ENCODE data around the gene DHRS3. TPM values are rescaled to one million over a fixed set of nuclear protein-coding genes. Genes with fewer than 3 reads are reported as not detected.

The DHRS3 gene
- total RNA-seq, 1 experiment from 2014 or later = 87.0 TPM

GRCh38 chr1:12543740-12544154, 74.3 kb downstream of the DHRS3 start:
- ChIA-PET RAD21 (ENCODE audit: low non-redundant PET in 1 of 2, low total read pairs in 2 of 2, uncharacterized antibody in 2 of 2, unreplicated experiment in 2 of 2) (no interaction called here), POLR2A (no interaction called here), CTCF (no interaction called here)
- no peaks in the 10 kb centered on the region for H3K36me3 ChIP-seq (ENCODE audit: control insufficient read depth in 1 of 2, insufficient read depth in 2 of 2, low read length in 2 of 2)
- H3K9ac ChIP-seq (ENCODE audit: low read length) = no peak overlapping the region
- ATAC-seq (no peak), DNase-seq (ENCODE audit: low read depth, low spot score) (no peak)
- TF ChIP-seq ZNF274 (IDR thresholded peaks at IDR 0.05; ENCODE audit: low read depth, low read length) (no peak), POLR2A (IDR thresholded peaks at IDR 0.05; ENCODE audit: borderline replicate concordance, extremely low read depth, insufficient read depth, insufficient read length) (no peak), ZFX (IDR thresholded peaks at IDR 0.05) (no peak), CEBPB (IDR thresholded peaks at IDR 0.05; ENCODE audit: low read depth) (no peak), ELF1 (IDR thresholded peaks at IDR 0.05; ENCODE audit: borderline replicate concordance, low read depth) (no peak), EZH2phosphoT487 (IDR thresholded peaks at IDR 0.05; ENCODE audit: borderline replicate concordance) (no peak), SRF (IDR thresholded peaks at IDR 0.05; ENCODE audit: low read depth) (no peak), EZH2 (IDR thresholded peaks at IDR 0.05) (no peak), JUND (IDR thresholded peaks at IDR 0.05) (no peak), REST (IDR thresholded peaks at IDR 0.05; ENCODE audit: low read depth) (no peak), SIN3A (IDR thresholded peaks at IDR 0.05; ENCODE audit: low read depth) (no peak), SP1 (IDR thresholded peaks at IDR 0.05; ENCODE audit: low read depth) (no peak), ATF3 (IDR thresholded peaks at IDR 0.05) (no peak), RAD21 (IDR thresholded peaks at IDR 0.05; ENCODE audit: low read depth) (no peak), YY1 (IDR thresholded peaks at IDR 0.05; ENCODE audit: extremely low read depth, insufficient replicate concordance, low read depth, low read length) (no peak)
- TF ChIP-seq, protein P1, sequence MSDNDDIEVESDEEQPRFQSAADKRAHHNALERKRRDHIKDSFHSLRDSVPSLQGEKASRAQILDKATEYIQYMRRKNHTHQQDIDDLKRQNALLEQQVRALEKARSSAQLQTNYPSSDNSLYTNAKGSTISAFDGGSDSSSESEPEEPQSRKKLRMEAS (IDR thresholded peaks at IDR 0.05) = no peak
- H2AFZ ChIP-seq (ENCODE audit: low read depth, low read length, poor library complexity, severe bottlenecking) = no peak overlapping the region
- H4K20me1 ChIP-seq (ENCODE audit: insufficient read depth) = no peaks in the 10 kb centered on the region
- no TSS peak for BruUV-seq (replicated peaks)
- H3K9me2 ChIP-seq (ENCODE audit: insufficient read depth) = no peaks in the 10 kb centered on the region
- no peak overlapping the region for H3K4me2 ChIP-seq (ENCODE audit: low read length)
- H3K4me1 ChIP-seq (ENCODE audit: control insufficient read depth in 1 of 2, insufficient read depth in 2 of 2, low read length in 2 of 2) = peaks cover 26 to 57% of the 10 kb centered on the region in 2 experiments
- H3K9me3 ChIP-seq (ENCODE audit: control insufficient read depth in 1 of 2, insufficient read depth in 1 of 2, low read depth in 1 of 2, low read length in 2 of 2) = no peaks in the 10 kb centered on the region
- H3K27me3 ChIP-seq (ENCODE audit: insufficient read depth, low read length) = no peaks in the 10 kb centered on the region
- H3K27ac ChIP-seq (ENCODE audit: low read depth, low read length) = no peak overlapping the region
- intact Hi-C loops (cut with micrococcal nuclease) = loop anchor here (5.0 to 10.0 kb wide), 2 partner anchors 111 to 139 kb away; no protein-coding TSS in a partner anchor
- no peak overlapping the region for H3K4me3 ChIP-seq (replicated peaks in 1 of 2; ENCODE audit: low read depth in 1 of 2, low read length in 2 of 2)
- H3K79me2 ChIP-seq (ENCODE audit: insufficient read depth, low read length) = no peaks in the 10 kb centered on the region

Data from HCT116 (cell line).